CD4-positive, alpha-beta T cell treated with Interleukin-17A for 4 hours (primary cell): ENCODE results near the gene LPCAT2.

ENCODE experiments used
- DNase-seq: peaks from one replicate; pipeline ENCODE4 v3.0.0-alpha.2; 2020; ENCODE audit warnings: mixed read lengths

The LPCAT2 gene

DNA sequence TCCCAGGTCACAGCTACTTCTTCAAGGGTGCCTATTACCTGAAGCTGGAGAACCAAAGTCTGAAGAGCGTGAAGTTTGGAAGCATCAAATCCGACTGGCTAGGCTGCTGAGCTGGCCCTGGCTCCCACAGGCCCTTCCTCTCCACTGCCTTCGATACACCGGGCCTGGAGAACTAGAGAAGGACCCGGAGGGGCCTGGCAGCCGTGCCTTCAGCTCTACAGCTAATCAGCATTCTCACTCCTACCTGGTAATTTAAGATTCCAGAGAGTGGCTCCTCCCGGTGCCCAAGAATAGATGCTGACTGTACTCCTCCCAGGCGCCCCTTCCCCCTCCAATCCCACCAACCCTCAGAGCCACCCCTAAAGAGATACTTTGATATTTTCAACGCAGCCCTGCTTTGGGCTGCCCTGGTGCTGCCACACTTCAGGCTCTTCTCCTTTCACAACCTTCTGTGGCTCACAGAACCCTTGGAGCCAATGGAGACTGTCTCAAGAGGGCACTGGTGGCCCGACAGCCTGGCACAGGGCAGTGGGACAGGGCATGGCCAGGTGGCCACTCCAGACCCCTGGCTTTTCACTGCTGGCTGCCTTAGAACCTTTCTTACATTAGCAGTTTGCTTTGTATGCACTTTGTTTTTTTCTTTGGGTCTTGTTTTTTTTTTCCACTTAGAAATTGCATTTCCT, 3.4 kb upstream of the LPCAT2 start:
- no peak for DNase-seq

DNA sequence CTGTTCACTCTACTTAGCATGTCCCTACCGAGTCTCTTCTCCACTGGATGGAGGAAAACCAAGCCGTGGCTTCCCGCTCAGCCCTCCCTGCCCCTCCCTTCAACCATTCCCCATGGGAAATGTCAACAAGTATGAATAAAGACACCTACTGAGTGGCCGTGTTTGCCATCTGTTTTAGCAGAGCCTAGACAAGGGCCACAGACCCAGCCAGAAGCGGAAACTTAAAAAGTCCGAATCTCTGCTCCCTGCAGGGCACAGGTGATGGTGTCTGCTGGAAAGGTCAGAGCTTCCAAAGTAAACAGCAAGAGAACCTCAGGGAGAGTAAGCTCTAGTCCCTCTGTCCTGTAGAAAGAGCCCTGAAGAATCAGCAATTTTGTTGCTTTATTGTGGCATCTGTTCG, 2.8 kb upstream of the LPCAT2 start:
- no peak for DNase-seq

DNA sequence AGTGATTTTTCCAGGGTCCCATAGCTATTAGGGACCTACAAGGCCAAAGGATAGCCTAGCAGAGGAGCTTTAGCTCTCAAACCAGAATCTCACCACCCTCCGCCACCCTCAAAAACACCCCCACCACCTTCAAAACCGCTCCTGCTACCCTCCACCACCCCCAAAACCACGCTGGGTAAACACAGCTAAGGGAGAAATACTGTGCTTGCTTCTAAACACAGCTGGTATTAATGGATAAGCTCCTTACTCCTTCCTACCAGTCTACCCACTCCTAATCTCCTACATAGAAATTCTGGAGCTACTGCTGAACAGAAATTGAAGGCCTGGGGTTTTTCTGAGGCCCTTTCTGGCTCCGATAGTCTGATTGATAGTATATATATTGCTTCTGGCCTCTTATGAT, 2.2 kb upstream of the LPCAT2 start:
- DNase-seq, result no peak

DNA sequence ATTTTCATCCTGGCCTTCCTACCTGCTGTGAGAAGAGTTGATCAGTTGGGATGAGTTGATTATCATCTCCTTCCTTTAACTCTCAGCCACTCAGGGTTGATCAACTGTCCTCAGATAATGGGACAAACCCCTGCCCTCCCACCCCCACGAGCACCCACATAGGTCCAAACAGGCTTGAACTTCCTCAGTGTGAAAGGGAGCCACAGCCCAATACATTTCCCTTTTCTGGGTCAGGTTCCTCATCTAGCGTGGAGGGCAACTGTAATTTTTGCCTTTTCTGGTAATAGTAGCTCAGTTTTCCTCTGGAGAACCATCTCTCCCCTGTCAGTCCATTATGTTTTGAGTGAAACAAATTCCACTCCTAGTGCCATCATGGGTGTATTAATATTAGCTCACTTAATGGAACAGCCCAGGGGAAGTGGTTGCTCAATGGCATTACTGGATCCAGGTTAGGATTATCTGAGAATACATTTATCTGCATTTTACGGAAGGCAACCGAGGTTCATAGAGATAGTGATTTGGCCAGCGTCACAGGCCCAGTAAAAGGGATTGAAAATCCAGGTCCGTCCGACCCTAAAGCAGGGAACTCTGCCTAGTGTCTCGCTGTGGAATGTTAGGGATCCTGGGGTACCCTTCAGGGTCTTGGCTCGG, 476 bp upstream of the LPCAT2 start:
- no peak for DNase-seq

DNA sequence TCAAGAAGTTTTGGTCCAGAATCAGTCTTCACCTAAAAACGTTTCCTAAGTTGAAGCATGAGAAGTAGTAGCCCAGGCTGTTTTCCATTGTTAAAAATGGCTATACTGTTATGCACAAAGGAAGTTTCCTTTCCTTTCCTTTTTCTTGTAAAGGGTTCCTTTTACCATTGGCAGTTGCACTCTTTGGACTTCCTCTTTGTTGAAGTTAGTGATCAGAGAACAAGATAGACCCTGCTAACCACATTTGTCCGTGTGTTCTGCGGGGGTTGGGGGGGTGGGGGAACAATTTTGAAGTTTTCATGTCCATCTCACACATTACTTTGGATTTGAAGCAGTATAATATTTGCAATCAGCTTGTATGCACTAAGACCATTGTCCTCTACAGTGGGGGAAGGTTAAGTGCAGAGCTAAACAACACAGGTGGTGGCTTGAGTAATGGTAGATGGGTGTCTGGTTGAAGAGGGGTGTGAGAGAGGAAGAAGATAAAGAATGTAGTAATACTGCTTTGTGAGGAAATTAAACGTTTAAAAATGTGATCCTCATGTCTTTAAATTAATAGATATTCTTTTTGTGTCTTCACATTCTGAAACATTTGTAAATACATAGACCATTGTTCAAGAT, 1.4 kb downstream of the LPCAT2 start:
- DNase-seq, result no peak

DNA sequence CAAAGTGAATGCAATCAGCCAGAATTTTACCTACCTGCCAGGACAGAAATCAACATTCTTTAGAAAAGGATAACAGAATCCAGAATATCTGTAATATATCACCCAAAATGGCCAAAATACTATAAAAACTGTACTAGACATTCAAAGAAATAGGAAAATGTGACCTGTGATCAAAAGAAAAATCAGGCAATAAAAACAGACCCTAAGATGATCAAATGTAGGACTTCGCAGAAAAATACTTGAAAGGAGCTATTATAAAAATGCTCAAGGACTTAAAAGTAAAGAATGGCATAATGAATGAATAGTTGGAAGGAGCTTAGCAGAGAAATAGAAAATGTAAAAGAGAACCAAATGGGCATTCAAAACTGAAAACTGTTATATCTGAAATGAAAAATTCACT, 4.1 kb downstream of the LPCAT2 start:
- DNase-seq, result no peak

DNA sequence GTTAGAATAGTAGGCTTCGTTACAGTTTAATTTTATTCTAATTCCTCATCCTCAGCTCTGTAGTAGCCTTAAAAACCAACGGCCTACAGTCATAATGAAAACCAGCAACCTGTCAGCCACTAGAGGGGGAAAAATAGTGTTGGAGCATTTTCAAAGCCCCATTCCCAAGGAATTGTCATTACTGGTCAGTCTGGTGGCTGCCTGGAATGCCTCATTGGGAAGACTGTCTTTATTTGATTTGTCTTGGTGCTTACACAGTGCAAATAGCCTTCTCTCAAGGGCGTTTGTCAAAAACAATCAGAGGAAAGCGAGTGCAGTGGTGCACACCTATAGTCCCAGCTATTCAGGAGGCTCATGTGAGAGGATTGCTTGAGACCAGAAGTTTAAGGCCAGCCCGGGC, 4.7 kb downstream of the LPCAT2 start:
- DNase-seq, result no peak

DNA sequence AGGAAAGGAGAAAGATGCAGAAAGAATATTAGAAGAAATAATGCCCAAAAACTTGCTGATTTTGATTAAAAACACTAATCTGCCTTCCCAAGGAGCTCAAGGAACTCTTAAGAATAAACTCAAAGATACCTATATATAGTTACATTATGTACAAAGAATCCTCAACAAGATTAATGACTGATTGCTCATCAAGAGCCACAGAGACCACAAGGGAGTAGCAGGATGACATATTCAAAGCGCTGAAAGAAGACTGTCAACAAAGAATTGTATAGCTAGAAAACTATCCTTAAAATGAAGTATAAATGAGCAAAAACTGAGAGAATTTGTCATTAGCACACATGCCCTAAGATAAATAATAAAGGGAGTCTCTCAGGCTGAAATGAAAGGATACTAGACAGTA, 6.2 kb downstream of the LPCAT2 start:
- no peak for DNase-seq

DNA sequence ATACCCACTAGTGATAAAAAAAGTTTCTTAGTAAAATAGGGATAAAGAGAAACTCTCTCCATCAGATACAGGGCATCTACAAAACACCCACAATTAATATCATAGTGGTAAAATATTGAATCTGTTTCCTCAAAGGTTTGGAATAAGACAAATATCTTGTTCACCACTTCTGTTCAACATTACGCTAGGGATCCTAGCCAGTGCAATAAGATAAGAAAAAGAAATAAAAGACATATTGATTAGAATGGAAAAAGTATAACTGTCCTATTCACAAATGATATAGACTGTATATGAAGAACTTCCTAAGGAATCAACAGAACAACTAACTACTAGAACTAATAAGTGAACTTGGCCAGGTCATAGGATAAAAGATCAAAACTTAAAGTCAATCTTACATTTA, 12.9 kb downstream of the LPCAT2 start:
- DNase-seq, result no peak

DNA sequence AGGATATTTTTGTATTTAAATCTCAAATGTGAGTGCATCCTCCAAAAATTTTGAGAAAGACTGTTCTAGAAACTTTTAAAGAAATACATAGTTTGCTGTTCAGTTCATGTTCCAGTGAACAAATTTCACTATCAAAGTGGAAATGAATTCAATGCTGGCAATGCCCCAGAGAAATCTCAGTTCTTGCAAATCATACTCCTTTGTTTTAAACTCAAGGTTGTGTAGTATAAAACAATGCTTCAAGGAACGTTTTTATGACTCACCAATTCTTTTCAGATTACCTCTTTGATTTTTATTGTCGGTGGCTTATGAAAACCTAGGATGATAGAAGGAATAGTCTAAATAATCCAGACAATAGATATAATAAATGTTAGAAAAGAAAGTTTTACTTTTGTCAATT, 17.6 kb downstream of the LPCAT2 start:
- DNase-seq, result no peak

DNA sequence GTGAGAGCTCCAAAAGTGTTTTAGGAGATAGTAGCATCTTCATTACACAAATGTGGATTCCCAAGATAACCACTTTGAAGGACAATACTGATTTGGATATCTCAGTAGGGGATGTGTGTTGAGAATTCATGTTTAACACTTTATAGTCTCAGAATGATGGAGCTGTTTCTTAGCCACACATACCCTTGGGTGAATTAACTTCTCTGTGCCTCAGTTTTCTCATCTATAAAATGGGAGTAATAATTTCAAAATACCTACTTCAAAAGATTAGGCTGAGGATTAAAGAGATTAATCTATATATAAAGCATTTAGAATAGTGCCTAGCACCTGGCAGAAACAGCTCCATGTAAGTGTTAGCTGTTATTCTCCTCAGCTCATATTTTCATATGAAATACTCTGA, 19.0 kb downstream of the LPCAT2 start:
- no peak for DNase-seq

DNA sequence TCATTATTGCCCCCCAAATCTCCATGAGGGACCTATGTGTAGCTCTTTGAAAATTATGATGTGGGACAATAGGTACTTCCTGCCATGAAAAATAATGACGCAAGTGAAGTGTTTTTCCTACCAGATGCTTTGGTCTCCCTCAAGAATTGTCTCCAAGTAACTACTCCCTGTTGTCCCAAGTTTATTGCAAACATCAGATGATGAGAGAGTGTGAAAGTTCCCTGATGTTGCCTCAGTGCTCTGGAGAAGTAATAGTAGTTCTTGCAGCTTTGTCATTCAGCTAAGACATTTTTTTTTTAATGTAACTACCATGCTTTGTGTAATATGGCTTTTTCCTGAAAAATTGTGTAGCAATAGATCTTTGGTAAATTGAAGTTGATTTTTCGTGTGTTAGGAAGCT, 20.1 kb downstream of the LPCAT2 start:
- DNase-seq, result no peak

DNA sequence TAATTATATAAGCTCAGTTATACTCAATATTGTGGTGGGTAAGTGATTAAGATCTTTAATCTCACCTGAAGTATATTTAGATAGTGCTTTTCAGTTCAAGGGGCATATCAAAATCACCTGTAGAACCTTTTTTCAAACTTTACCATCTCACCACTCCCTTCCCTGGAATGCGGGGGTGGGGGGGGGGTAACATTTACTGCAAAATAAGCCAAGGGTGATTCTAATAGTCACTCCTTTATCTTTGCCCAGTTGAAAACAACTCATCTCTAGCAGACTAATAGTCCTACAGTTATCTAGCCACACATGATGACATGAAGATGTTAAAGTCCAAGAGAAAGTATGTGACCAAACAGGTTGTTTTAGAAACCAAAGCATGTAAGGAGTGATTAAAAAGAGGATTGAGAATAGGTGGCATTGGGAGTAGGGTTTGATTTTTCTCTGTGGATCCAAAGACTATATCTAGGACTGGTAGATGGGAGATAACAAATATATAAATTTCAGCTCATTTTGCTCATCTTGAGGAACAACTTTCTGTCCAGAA, 21.5 kb downstream of the LPCAT2 start:
- DNase-seq, result no peak

DNA sequence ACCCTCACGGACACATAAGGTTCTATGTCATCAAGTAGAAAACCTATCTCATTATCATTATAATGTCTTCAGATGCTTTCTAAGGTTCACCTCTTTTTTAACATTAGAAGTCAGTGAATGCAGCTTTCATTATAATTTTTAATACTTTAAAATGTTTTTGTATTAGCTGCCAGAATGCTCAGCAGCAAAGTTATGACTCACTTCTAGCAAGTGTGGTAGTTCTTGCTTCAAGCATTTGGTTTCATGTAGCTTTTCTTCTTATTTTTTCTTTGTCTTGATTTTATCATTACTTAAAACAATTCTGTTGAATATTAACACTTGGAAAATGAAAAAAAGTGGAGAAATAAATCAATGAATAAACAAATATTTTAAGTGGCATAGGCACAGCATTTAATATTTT, 23.4 kb downstream of the LPCAT2 start:
- no peak for DNase-seq

DNA sequence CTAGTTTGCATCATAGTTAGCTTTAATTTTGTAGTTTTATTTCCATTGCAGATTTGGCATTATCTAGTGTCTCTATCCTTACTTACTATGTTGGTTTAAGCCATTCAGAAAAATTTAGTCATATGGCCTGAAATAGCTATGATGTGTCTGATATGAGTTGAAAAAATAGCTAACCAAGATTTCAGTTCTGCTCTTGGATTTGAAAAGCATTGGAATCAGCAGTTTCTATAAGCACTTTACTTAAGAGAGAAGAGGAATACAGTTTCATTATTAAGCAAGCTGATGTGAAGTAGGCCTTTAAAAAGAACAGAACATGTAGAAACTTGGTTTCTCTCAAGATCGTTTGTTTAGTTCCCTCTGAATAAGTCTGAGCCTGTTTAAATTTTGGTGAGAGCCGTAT, 25.9 kb downstream of the LPCAT2 start:
- DNase-seq, result no peak

DNA sequence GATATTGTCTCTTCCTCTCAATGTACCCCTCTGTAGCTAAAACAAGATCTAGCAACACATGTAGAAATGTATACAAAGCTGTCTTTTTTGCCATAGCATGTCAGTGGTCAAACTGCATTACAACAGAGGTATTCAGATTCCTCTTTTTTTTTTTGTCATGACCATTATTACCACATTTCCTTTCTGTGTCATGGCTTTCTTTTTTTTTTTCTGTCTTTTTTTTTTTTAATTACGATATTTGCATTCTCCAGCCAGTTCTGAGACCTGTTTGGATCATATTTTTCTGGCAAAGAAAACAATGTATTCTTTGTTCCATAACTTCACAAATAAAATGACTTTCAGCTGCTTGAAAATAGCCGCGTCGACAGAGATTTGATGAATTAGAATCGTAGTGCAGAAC, 30.2 kb downstream of the LPCAT2 start:
- no peak for DNase-seq

DNA sequence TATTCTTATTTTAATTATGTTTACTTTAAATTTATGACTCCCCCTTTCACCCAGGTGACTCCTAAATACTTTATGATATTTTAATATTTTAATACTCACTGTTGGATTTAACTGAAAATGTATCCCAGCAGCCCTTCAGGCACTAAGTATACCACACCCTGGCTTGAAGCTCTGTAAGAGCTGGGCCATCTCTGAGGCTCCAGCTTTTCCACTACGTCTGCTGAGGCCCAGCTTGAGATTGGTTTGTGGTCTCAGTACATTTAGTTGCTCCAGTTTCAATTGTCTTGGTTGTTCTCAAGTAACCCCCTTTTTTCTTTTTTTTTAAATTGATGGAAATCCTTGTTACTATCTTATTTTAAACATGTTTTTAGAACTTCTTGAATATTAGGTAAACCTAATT, 30.6 kb downstream of the LPCAT2 start:
- DNase-seq, result no peak

DNA sequence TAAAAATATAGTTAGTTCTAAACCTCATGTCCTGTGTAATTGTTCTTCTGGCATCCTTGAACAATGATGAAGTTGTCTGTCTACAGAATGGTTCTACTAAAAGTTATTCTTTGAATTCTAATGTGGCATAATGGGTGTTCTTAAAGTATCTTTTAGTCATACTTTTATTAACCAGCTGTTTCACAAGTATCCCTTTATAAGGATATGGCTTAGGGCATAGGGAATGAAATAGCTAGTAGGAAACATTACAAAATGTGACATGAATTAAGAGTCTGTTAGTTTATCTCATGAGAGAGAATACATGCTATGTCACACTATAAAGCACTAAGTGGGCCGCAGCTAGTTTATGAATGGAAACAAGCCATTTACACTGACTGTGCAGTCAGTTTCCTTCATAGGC, 31.3 kb downstream of the LPCAT2 start:
- no peak for DNase-seq

DNA sequence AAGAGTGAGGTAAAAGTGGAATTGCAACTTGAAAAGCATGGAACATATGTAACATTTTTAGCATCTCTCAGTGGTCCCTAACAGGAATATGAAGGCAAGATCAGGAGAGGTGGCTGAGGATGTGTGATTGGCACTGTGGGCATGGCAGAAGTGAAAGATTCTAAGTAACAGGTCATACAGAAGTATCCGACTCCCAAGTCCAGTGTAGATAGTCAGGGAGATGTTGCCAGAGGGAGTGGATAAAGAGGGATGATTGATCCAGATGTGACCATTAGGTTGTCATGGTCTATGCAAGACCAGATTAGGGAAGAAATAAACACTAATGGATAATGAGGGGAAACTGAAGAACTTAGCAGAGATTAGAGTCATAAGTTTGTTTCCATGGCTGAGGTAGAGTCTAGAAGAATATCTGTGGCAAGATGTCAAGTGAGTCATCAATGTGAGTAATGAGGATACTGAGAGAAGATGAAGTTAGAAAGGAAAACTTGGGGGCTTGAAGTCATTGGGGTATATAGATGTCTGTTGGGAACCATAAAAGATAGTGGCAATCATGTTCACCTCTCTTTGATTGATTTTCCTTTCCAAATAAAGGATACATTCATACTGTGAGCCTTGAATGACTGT, 33.7 kb downstream of the LPCAT2 start:
- no peak for DNase-seq

DNA sequence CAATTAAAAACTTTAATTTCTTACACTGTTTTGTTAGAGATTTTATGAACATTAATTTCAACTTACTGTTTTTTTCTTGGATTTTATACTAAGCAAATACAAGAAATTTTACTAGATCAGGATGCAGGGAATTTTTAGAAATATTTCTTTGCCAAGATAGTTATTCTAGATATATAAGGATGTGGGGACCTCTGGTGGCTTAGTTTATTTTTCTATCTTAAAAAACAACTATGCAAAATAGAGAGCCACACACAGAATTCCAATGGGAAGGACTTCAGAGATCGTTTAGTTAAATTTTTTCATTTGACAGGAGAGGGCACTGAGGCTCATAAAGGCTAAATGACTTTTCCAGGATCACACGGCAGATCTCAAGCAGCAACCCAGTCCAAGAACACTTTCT, 34.6 kb downstream of the LPCAT2 start:
- no peak for DNase-seq

DNA sequence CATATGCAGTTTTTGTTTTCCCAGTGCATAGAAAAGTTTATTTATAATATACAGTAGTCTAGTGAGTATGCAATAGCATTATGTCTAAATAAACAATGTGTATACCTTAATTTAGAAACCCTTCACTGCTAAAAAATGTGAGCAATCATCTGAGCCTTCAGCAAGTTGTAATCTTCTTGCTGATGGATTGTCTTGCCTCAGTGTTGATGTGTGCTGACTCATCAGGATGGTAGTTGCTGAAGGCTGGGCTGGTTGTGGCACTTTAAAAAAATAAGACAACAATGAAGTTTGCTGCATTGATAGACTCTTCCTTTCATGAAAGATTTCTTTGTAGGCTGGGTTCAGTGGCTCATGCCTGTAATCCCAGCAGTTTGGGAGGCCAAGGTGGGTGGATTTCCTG, 43.7 kb downstream of the LPCAT2 start:
- DNase-seq, result no peak

DNA sequence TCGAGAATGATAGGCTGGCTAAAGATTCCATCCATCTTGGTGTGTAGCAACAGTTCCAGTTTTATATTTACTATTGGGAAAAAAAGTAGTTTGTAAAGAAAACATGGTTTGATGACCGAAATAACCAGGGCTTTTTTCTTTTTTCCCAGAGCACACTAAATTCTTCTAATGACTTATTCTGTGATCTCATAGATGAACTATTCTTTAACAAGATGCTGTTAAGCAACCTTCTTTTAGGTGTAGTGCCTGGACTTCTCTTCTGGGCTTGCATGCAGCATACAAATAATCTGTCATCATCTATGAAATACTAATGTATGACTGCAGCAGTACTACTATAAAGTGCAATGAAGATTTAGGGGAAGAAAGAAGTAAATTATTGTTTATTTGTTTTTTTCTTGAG, 46.6 kb downstream of the LPCAT2 start:
- no peak for DNase-seq

DNA sequence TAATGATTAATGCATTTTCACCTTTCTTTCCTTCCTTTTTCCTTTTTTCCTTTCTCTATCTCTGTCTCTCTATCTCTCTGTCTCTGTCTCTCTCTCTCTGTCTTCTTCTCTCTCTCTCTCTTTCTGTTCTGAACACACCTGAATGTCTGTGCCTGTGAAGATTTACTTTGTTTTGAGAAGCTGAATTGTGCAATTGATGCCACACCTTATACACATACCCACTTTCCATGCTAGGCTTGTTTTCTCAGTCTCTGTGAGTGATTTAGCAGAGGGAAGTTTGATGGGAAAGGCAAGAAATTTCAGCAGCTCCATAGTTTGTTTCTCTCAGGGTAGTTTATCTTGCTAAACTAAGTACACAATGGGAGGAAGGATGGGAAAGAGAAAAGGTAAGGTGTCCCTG, 48.3 kb downstream of the LPCAT2 start:
- DNase-seq, result no peak

DNA sequence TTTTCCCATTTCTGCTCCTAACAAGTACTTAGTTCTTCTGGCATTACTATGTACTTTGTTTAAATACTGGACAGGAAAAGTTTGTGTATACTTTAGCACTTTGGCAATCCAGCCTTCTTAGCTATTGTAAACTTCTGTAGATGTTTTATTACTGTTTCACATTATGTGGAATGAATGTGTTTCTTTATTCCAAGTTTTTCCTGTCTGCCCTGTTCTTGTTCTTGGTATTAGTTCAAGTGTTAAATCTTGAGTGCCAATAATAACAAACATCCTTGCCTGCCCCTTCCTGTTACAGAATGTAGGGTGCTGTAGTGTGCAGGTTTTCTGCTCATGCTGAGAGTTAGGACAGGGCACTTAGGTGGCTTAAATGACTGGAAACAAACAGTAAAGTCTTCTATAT, 50.4 kb downstream of the LPCAT2 start:
- DNase-seq, result no peak
